HEK293T (cell line): ENCODE data around the gene KRT14.
"Not testable (repeated sequence)": the region's sequence is repeated elsewhere in the genome, so short reads cannot be mapped to it uniquely, and the experiment has no call there.

Experiments used
- BHLHE40 ChIP-seq: fragments of 450-650 bp; IDR thresholded peaks from 2 replicates; pipeline ENCODE4 v1.6.1; 2016; ENCODE audit warnings: mild to moderate bottlenecking, moderate library complexity, borderline replicate concordance
- FOXA1 ChIP-seq: fragments of 450-650 bp; IDR thresholded peaks from 2 replicates; pipeline ENCODE4 v1.6.1; 2016; ENCODE audit warnings: mild to moderate bottlenecking
- FOXK2 ChIP-seq: fragments of 450-650 bp; IDR thresholded peaks from 2 replicates; pipeline ENCODE4 v1.6.1; 2016; ENCODE audit warnings: mild to moderate bottlenecking
- FOXM1 ChIP-seq: fragments of 450-650 bp; IDR thresholded peaks from 2 replicates; pipeline ENCODE4 v1.6.1; 2017; ENCODE audit warnings: mild to moderate bottlenecking, borderline replicate concordance
- HDGF ChIP-seq: fragments of 450-650 bp; IDR thresholded peaks from 2 replicates; pipeline ENCODE4 v1.6.1; 2017; ENCODE audit warnings: antibody characterized with exemption, borderline replicate concordance
- L3MBTL2 ChIP-seq: fragments of 450-650 bp; conservative IDR thresholded peaks from 2 replicates; pipeline ENCODE4 v1.6.1; 2016; ENCODE audit warnings: mild to moderate bottlenecking
- LEF1 ChIP-seq: fragments of 450-650 bp; IDR thresholded peaks from 2 replicates; pipeline ENCODE4 v1.6.1; 2017; ENCODE audit warnings: mild to moderate bottlenecking, borderline replicate concordance
- PKNOX1 ChIP-seq: fragments of 450-650 bp; IDR thresholded peaks from 2 replicates; pipeline ENCODE4 v1.6.1; 2016
- SP1 ChIP-seq: fragments of 450-650 bp; IDR thresholded peaks from 2 replicates; pipeline ENCODE4 v1.6.1; 2017
- SUZ12 ChIP-seq: fragments of 450-650 bp; IDR thresholded peaks from 2 replicates; pipeline ENCODE4 v1.6.1; 2016; ENCODE audit warnings: mild to moderate bottlenecking
- TARDBP ChIP-seq: fragments of 450-650 bp; IDR thresholded peaks from 2 replicates; pipeline ENCODE4 v1.6.1; 2016
- ZNF384 ChIP-seq: fragments of 450-650 bp; IDR thresholded peaks from 2 replicates; pipeline ENCODE4 v1.6.1; 2016

- TF ChIP-seq ZNF384, FOXA1, HDGF, BHLHE40, FOXM1, FOXK2, PKNOX1, SUZ12, SP1, LEF1, L3MBTL2, TARDBP: not testable (repeated sequence)
These were observed 42.0 kb upstream of the KRT14 start for GRCh38 chr17:41628621-41629255.
